ACC112 (cell line): ENCODE results near the gene MTARC2.

Experiments
- H2AFZ ChIP-seq: fragments of 200-600 bp; sonication (generic); one replicate; pipeline ENCODE4 v1.6.0; 2017; ENCODE audit warnings: antibody characterized with exemption, low read length; ENCODE audit not compliant: unreplicated experiment
- H3K27ac ChIP-seq: fragments of 200-600 bp; sonication (generic); 2 replicates; pipeline ENCODE4 v1.5.1; 2014; ENCODE audit warnings: low read depth, mild to moderate bottlenecking, antibody characterized with exemption, low read length, moderate library complexity
- H3K27me3 ChIP-seq: fragments of 200-600 bp; sonication (generic); 2 replicates; pipeline ENCODE4 v1.6.1; 2014; ENCODE audit warnings: mild to moderate bottlenecking, antibody characterized with exemption, low read length, moderate library complexity, mixed read lengths; ENCODE audit not compliant: insufficient read depth
- H3K36me3 ChIP-seq: fragments of 200-600 bp; sonication (generic); 2 replicates; pipeline ENCODE4 v1.6.1; 2016; ENCODE audit warnings: mild to moderate bottlenecking, antibody characterized with exemption, low read length, moderate library complexity, mixed read lengths; ENCODE audit not compliant: insufficient read depth
- H3K4me1 ChIP-seq: fragments of 200-600 bp; sonication (generic); one replicate; pipeline ENCODE4 v1.6.1; 2016; ENCODE audit warnings: low read length, mixed read lengths; ENCODE audit not compliant: insufficient read depth, unreplicated experiment, control insufficient read depth
- H3K4me3 ChIP-seq: fragments of 200-600 bp; sonication (generic); 2 replicates; pipeline ENCODE4 v1.5.1; 2014; ENCODE audit warnings: mild to moderate bottlenecking, low read depth, low read length
- H3K79me2 ChIP-seq: fragments of 200-600 bp; sonication (generic); one replicate; pipeline ENCODE4 v1.6.0; 2016; ENCODE audit warnings: low read length; ENCODE audit not compliant: control insufficient read depth, unreplicated experiment, insufficient read depth

MTARC2 gene

GRCh38 chr1:220811695-220812094, 63.6 kb downstream of the MTARC2 start:
- Histone ChIP-seq H2AFZ (no peak overlapping the region), H3K27ac (no peak overlapping the region), H3K4me1 (no peaks in the 10 kb centered on the region), H3K27me3 (0 out of 2 replicates have a peak, but pooled peaks cover 10% of the 10 kb centered on the region), H3K79me2 (no peaks in the 10 kb centered on the region), H3K4me3 (no peak overlapping the region), H3K36me3 (no peaks in the 10 kb centered on the region)

- no peaks in the 10 kb centered on the region for H3K36me3 ChIP-seq
- no peak overlapping the region for H3K27ac ChIP-seq
- no peak overlapping the region for H2AFZ ChIP-seq
- no peaks in the 10 kb centered on the region for H3K4me1 ChIP-seq
- 0 out of 2 replicates have a peak, but pooled peaks cover 10% of the 10 kb centered on the region for H3K27me3 ChIP-seq
- no peaks in the 10 kb centered on the region for H3K79me2 ChIP-seq
- H3K4me3 ChIP-seq: no peak overlapping the region
Observed at GRCh38 chr1:220812308-220812707, 64.2 kb downstream of the MTARC2 start.

- H3K4me1 ChIP-seq: no peaks in the 10 kb centered on the region
- no peak overlapping the region for H3K27ac ChIP-seq
- 0 out of 2 replicates have a peak, but pooled peaks cover 8% of the 10 kb centered on the region for H3K27me3 ChIP-seq
- no peak overlapping the region for H2AFZ ChIP-seq
- no peak overlapping the region for H3K4me3 ChIP-seq
- no peaks in the 10 kb centered on the region for H3K36me3 ChIP-seq
- no peaks in the 10 kb centered on the region for H3K79me2 ChIP-seq
Observed at GRCh38 chr1:220813013-220813412, 64.9 kb downstream of the MTARC2 start.

- Histone ChIP-seq H3K36me3 (no peaks in the 10 kb centered on the region), H2AFZ (no peak overlapping the region), H3K27me3 (0 out of 2 replicates have a peak, but pooled peaks cover 4% of the 10 kb centered on the region), H3K27ac (no peak overlapping the region), H3K79me2 (no peaks in the 10 kb centered on the region), H3K4me1 (peaks cover 4% of the 10 kb centered on the region), H3K4me3 (no peak overlapping the region)
Observed at GRCh38 chr1:220815409-220815808, 67.3 kb downstream of the MTARC2 start.

DNA sequence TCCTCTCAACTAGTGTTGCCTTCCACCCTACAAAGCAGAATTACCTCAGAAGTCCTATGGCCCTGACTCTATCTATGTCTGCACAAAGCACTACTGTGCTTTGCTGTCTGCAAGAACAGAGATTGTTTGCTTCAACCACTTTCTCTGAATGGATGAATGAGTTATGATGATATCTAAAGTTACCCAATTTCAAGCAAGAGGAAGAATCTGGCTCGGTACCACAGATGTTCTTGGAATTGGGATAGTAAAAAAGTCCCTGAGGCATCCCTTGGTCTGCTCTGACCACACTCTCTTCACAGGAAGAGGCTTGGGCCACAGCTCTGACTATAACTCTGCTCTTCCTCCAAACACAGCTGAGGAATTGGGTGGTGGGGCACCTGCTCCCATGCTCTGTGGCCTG, 69.8 kb downstream of the MTARC2 start:
- H3K27ac ChIP-seq: no peak overlapping the region
- peaks cover 7% of the 10 kb centered on the region; the same call in 1 of the 2 replicates for H3K27me3 ChIP-seq
- H3K4me1 ChIP-seq: peaks cover 4% of the 10 kb centered on the region
- no peak overlapping the region for H2AFZ ChIP-seq
- no peaks in the 10 kb centered on the region for H3K36me3 ChIP-seq
- no peak overlapping the region for H3K4me3 ChIP-seq
- no peaks in the 10 kb centered on the region for H3K79me2 ChIP-seq

DNA sequence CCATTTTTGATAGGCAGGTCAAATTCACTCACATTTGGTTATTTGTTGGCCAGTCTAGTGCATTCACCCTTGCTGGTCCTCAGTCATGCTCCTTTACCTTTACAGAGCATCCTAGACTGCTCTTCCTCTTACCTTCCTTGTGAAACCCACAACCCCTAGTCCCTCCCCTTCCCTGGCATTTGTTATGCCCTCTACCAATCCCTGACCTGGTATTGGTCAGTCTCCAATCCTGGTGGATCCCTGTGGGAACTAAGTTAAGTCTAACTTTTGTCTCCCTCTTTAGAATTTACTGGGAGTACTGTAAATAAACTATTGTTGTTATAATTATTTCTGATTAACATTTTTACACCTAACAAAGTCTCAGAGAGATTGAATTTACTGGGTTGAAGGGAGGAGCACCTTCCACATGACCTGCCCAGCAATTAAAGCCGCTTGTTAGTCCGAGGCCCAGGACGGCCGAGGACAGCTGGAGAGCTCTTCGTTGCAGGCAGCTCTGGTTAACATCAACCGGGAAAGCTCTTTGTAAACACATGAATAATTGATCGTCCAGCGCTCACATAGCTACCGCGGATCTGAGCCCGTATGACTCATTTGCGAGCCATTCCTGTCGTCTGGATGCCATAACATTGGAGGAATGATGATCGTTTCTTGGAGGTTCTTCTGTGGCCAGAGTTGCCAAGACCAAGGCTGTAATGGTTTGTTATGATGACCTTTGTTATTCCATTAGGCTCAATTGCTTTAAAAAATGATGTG, 70.5 kb downstream of the MTARC2 start:
- Histone ChIP-seq H3K4me3 (no peak overlapping the region), H3K4me1 (peaks cover 4% of the 10 kb centered on the region)

GRCh38 chr1:220819467-220820026, 71.4 kb downstream of the MTARC2 start:
- H3K36me3 ChIP-seq: no peaks in the 10 kb centered on the region
- H3K79me2 ChIP-seq: no peaks in the 10 kb centered on the region
- H2AFZ ChIP-seq: no peak overlapping the region
- no peak overlapping the region for H3K4me3 ChIP-seq
- H3K27ac ChIP-seq: no peak overlapping the region
- H3K4me1 ChIP-seq: peaks cover 4% of the 10 kb centered on the region
- H3K27me3 ChIP-seq: peaks cover 9% of the 10 kb centered on the region; the same call in 1 of the 2 replicates

More for the DNA sequence above, 70.5 kb downstream of the MTARC2 start:
- no peak overlapping the region for H2AFZ ChIP-seq
- no peaks in the 10 kb centered on the region for H3K79me2 ChIP-seq
- peaks cover 9% of the 10 kb centered on the region; the same call in 1 of the 2 replicates for H3K27me3 ChIP-seq
- H3K27ac ChIP-seq: no peak overlapping the region
- no peaks in the 10 kb centered on the region for H3K36me3 ChIP-seq

- Histone ChIP-seq H3K4me3 (no peak overlapping the region), H3K27ac (no peak overlapping the region), H3K4me1 (no peaks in the 10 kb centered on the region), H3K79me2 (no peaks in the 10 kb centered on the region), H3K27me3 (peaks cover 15% of the 10 kb centered on the region; the same call in 1 of the 2 replicates), H2AFZ (no peak overlapping the region), H3K36me3 (no peaks in the 10 kb centered on the region)
Observed at GRCh38 chr1:220824031-220824989, 76.2 kb downstream of the MTARC2 start.

- no peaks in the 10 kb centered on the region for H3K79me2 ChIP-seq
- no peak overlapping the region for H3K27ac ChIP-seq
- no peaks in the 10 kb centered on the region for H3K4me1 ChIP-seq
- H3K27me3 ChIP-seq: peaks cover 15% of the 10 kb centered on the region; the same call in 1 of the 2 replicates
- no peak overlapping the region for H2AFZ ChIP-seq
- H3K36me3 ChIP-seq: no peaks in the 10 kb centered on the region
- no peak overlapping the region for H3K4me3 ChIP-seq
Observed at GRCh38 chr1:220825819-220826551, 77.9 kb downstream of the MTARC2 start.

DNA sequence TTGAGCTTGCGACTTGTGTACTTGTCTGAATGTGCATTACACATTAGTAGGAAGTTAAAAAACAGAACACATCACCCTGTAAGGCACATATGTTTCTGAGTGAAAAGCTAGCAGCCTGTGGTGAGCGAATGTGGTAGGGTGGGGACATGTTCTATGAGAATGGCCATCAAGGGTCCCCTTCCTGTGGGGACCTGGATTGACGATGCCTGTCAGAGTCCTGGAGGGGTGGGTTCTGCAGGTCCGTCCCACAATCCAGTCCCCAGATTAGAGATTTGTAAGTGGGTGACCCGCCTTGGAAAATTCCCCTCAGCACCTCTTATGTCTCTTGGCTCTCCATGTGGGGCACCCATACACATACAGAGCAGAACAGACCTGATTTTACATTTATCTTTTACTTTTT, 78.6 kb downstream of the MTARC2 start:
- Histone ChIP-seq H3K27me3 (peaks cover 15% of the 10 kb centered on the region; the same call in 1 of the 2 replicates), H2AFZ (no peak overlapping the region), H3K79me2 (no peaks in the 10 kb centered on the region), H3K4me1 (no peaks in the 10 kb centered on the region), H3K36me3 (no peaks in the 10 kb centered on the region), H3K27ac (no peak overlapping the region), H3K4me3 (no peak overlapping the region)
